Esophagus (tissue), 2 donors: ENCODE measurements around the gene ST3GAL4. TPM values are rescaled to one million over a fixed set of nuclear protein-coding genes. Genes with fewer than 3 reads are reported as not detected.
"Not testable (repeated sequence)": the region's sequence is repeated elsewhere in the genome, so short reads cannot be mapped to it uniquely, and the experiment has no call there.

Source experiments
- H3K27ac ChIP-seq, 2 donors: one replicate each; pipeline ENCODE4 v1.5.1; 2013; ENCODE audit warnings: low read depth in 2 of 2, mild to moderate bottlenecking in 2 of 2, inconsistent platforms in 1 of 2, low read length in 1 of 2, moderate library complexity in 1 of 2
- H3K27me3 ChIP-seq, 2 donors: one replicate each; pipeline ENCODE4 v1.6.1; 2013; ENCODE audit warnings: low read length in 2 of 2, control low read depth in 1 of 2, mild to moderate bottlenecking in 1 of 2; ENCODE audit not compliant: insufficient read depth in 2 of 2, control insufficient read depth in 1 of 2
- H3K36me3 ChIP-seq, 2 donors: one replicate each; pipeline ENCODE4 v1.6.1; 2013; ENCODE audit warnings: low read length in 1 of 2; ENCODE audit not compliant: control insufficient read depth in 2 of 2, insufficient read depth in 2 of 2
- H3K4me1 ChIP-seq, 2 donors: one replicate each; pipeline ENCODE4 v1.6.1; 2013; ENCODE audit warnings: low read length in 1 of 2; ENCODE audit not compliant: control insufficient read depth in 2 of 2, insufficient read depth in 2 of 2
- H3K4me3 ChIP-seq, 2 donors: one replicate each; pipeline ENCODE4 v1.5.1; 2013; ENCODE audit warnings: low read length in 2 of 2, mild to moderate bottlenecking in 2 of 2, low read depth in 1 of 2, moderate library complexity in 1 of 2
- H3K9me3 ChIP-seq, 2 donors: one replicate each; pipeline ENCODE4 v1.6.1; 2013; ENCODE audit warnings: mild to moderate bottlenecking in 2 of 2, low read depth in 1 of 2, low read length in 1 of 2, moderate library complexity in 1 of 2; ENCODE audit not compliant: control insufficient read depth in 2 of 2, insufficient read depth in 1 of 2
- WGBS, 2 donors: extraction: QIAGEN DNeasy Blood & Tissue Kit; methylation state at CpG; one replicate each; pipeline ENCODE4 v1.1.7; 2013; 5-methylcytosine and 5-hydroxymethylcytosine counted together
- polyA plus RNA-seq, 2 donors: library from polyadenylated mRNA; stranded (reverse); fragments of 200-250 nt; gene quantifications; one replicate each; pipeline ENCODE4 v1.2.3, GENCODE V29; 2013
- donor health status: healthy with polysubstance abuse.
- donor health status: Bipolar disorder and iron deficiency.

Gene ST3GAL4
- polyA plus RNA-seq, 2 donors = 78.9 to 107 TPM

DNA sequence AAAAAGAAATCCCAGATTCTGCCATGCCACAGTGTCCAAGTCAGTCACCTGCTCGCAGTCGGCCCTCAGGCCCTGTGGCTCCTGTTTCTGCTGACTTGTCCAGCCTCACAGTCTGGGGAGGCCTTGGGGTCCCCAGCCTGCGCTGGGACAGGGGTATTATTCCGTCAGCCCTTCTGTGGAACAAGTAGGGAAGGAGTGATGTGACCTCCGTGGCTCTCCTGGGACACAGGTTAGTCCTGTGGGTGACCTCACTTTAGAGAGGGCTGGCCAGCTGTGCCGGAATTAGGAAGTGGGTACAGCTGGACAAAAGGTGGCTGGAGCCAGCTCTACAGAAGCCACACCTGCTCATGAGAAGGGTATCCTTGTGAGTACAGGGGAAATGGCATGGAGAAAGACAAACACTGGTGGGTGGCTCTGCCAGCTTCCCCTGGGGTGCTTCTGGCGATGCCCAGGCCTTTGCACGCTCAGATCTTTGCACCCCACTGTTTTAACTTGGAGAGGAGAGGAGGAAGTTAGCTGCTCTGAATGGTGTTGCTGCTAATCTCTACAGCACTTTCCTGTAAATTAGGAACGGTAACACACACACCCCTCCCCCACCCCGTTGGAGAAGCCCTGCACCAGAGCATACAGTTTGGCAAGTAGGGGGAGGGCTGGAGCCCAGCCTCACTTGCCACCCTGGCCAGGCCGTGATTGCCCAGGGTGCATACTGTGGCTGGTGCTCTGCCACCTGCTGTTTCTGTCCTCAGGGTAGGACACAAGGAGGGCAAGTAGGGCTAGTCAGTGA, 13.0 kb downstream of the ST3GAL4 start:
- not testable (repeated sequence) for H3K9me3 ChIP-seq, H3K4me3 ChIP-seq, H3K27me3 ChIP-seq, H3K36me3 ChIP-seq
- 55 to 61% methylated on average over 11 of the region's 11 CpGs for WGBS, 2 donors
- Histone ChIP-seq H3K27ac (peak overlapping the region; percentile 56 to 89), H3K4me1 (peaks cover 8 to 23% of the 10 kb centered on the region in 2 donors)

DNA sequence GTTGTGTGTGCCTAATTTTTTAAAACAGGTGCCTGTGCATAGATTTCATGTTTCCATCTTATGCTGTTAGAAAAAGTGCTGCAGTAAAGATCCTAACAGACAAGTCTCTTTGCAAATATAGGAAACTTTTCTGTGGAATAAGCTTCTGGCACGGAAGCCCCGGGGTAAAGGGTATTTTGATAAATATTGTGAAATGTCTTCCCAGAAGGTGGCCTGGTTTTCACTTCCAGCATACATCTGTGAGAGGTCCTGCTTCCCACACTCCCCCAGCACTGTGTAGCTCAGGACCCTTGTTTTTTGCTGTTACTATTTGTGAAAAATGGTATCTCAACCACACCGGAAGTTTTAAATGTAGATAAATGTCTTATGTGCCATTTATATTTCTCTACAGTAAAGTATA, 14.5 kb downstream of the ST3GAL4 start:
- H3K36me3 ChIP-seq = no peaks in the 10 kb centered on the region
- peaks cover 9 to 23% of the 10 kb centered on the region in 2 donors for H3K4me1 ChIP-seq
- H3K9me3 ChIP-seq = no peaks in the 10 kb centered on the region
- WGBS, 2 donors = 75 to 89% methylated on average over 3 of the region's 3 CpGs
- H3K27ac ChIP-seq = no peak overlapping the region
- H3K4me3 ChIP-seq = no peak overlapping the region
- no peaks in the 10 kb centered on the region for H3K27me3 ChIP-seq

DNA sequence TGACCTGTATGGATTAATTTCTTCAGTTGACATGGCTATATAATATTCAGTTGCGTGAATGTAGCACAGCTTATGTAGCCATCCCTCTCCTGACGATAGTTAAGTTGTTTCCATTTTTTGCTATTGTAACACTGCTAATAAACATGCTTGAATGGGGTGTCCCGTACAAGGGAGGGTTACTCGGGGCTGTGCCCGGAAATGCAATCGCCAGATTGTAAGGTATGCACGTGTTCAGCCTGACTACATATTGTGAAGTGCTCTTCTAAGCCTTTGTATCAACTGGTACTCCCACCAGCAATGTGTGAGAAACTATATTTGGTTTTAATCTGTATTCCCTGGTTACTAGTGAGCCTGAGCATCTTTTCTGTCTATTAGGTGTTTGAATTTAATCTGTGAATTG, 16.1 kb downstream of the ST3GAL4 start:
- no peak overlapping the region for H3K4me3 ChIP-seq
- H3K9me3 ChIP-seq = no peaks in the 10 kb centered on the region
- H3K27me3 ChIP-seq = no peaks in the 10 kb centered on the region
- H3K27ac ChIP-seq = no peak overlapping the region
- WGBS, 2 donors = 95 to 97% methylated on average over 7 of the region's 7 CpGs
- peaks cover 7 to 12% of the 10 kb centered on the region in 2 donors for H3K4me1 ChIP-seq
- no peaks in the 10 kb centered on the region for H3K36me3 ChIP-seq

- H3K9me3 ChIP-seq, H3K4me1 ChIP-seq, H3K4me3 ChIP-seq, H3K27me3 ChIP-seq, H3K27ac ChIP-seq, H3K36me3 ChIP-seq: not testable (repeated sequence)
- 49 to 55% methylated on average over 12 of the region's 12 CpGs for WGBS, 2 donors
Measured at GRCh38 chr11:126373389-126374066, 18.0 kb downstream of the ST3GAL4 start.

- 90 to 93% methylated on average over 17 to 22 of the region's 28 CpGs for WGBS, 2 donors
- not testable (repeated sequence) for H3K4me1 ChIP-seq, H3K27ac ChIP-seq, H3K4me3 ChIP-seq, H3K27me3 ChIP-seq, H3K9me3 ChIP-seq, H3K36me3 ChIP-seq
Measured at GRCh38 chr11:126374562-126375300, 19.2 kb downstream of the ST3GAL4 start.

DNA sequence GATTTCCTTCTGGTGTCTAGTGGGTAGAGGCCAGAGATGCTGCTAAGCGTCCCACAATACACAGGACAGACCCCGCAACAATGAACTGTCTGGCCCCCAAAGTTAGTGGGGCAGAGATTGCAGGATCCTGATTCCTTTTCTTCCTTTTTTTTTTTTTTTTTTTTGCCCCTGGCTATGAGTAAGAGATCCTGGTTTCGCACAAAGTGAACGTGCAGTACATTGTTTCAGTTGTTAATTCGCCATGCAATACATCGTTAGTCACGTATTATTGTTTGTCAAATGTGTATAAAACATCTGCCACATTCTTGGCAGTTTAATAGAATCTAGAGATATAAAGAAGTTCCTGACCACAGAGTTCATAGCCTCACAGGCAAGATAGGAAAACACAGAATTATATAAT, 20.2 kb downstream of the ST3GAL4 start:
- H3K27ac ChIP-seq = no peak overlapping the region
- H3K9me3 ChIP-seq = no peaks in the 10 kb centered on the region
- WGBS, 2 donors = 55 to 67% methylated on average over 7 of the region's 7 CpGs
- H3K4me3 ChIP-seq = no peak overlapping the region
- no peaks in the 10 kb centered on the region for H3K27me3 ChIP-seq
- peaks cover 3 to 7% of the 10 kb centered on the region in 2 donors for H3K4me1 ChIP-seq
- H3K36me3 ChIP-seq = peaks cover 0 to under 1% of the 10 kb centered on the region in 2 donors

GRCh38 chr11:126378763-126379162, 23.3 kb downstream of the ST3GAL4 start:
- Histone ChIP-seq H3K36me3 (peaks cover 0 to 2% of the 10 kb centered on the region in 2 donors), H3K4me1 (peaks cover 8 to 13% of the 10 kb centered on the region in 2 donors), H3K9me3 (no peaks in the 10 kb centered on the region), H3K27me3 (no peaks in the 10 kb centered on the region), H3K27ac (no peak overlapping the region), H3K4me3 (no peak overlapping the region)
- 73 to 79% methylated on average over 4 of the region's 4 CpGs for WGBS, 2 donors

- Histone ChIP-seq H3K4me3 (no peak overlapping the region), H3K36me3 (peaks cover 0 to 2% of the 10 kb centered on the region in 2 donors), H3K27me3 (no peaks in the 10 kb centered on the region), H3K9me3 (peaks cover 0 to 3% of the 10 kb centered on the region in 2 donors), H3K27ac (no peak overlapping the region), H3K4me1 (peaks cover 7 to 24% of the 10 kb centered on the region in 2 donors)
- 90 to 93% methylated on average over 4 of the region's 4 CpGs for WGBS, 2 donors
Measured at GRCh38 chr11:126380909-126381308, 25.4 kb downstream of the ST3GAL4 start.

- WGBS, 2 donors = 68 to 75% methylated on average over 5 to 6 of the region's 10 CpGs
- not testable (repeated sequence) for H3K36me3 ChIP-seq, H3K9me3 ChIP-seq, H3K4me3 ChIP-seq, H3K27ac ChIP-seq, H3K27me3 ChIP-seq
- peaks cover 13 to 31% of the 10 kb centered on the region in 2 donors for H3K4me1 ChIP-seq
Measured at GRCh38 chr11:126381960-126382359, 26.5 kb downstream of the ST3GAL4 start.
